Spleen (tissue), 11 donors: Measurements from ENCODE around the gene KIFBP. TPM values are rescaled to one million over a fixed set of nuclear protein-coding genes. Genes with fewer than 3 reads are reported as not detected.

Experiments
- DNase-seq: peaks from one replicate; pipeline ENCODE4 v3.0.0-alpha.2; 2020
- H3K27ac ChIP-seq, 8 donors: fragments of 200-600 bp; sonication (generic) in 7 of 8; 1 replicate in 4 of 8; 2 replicates in 4 of 8; pipeline versions ENCODE4 v1.5.0 to v1.8.0; 2016 to 2021; ENCODE audit warnings: inconsistent platforms in 4 of 8, mild to moderate bottlenecking in 4 of 8, moderate library complexity in 1 of 8
- H3K27me3 ChIP-seq, 7 donors: fragments of 200-600 bp; sonication (generic) in 6 of 7; replicated peaks in 1 of 7; 1 replicate in 4 of 7; 2 replicates in 3 of 7; pipeline versions ENCODE4 v1.5.0 to v1.8.0; 2016 to 2021; ENCODE audit warnings: inconsistent platforms in 3 of 7, mild to moderate bottlenecking in 1 of 7
- H3K36me3 ChIP-seq, 6 donors: fragments of 200-600 bp; sonication (generic) in 5 of 6; 1 replicate in 4 of 6; 2 replicates in 2 of 6; pipeline versions ENCODE4 v1.5.0 to v1.8.0; 2016 to 2021; ENCODE audit warnings: inconsistent platforms in 2 of 6
- H3K4me1 ChIP-seq, 6 donors: fragments of 200-600 bp; sonication (generic) in 5 of 6; 1 replicate in 3 of 6; 2 replicates in 3 of 6; pipeline versions ENCODE4 v1.5.0 to v1.8.0; 2016 to 2021; ENCODE audit warnings: inconsistent platforms in 3 of 6
- H3K4me3 ChIP-seq, 8 donors: fragments of 200-600 bp; sonication (generic) in 7 of 8; 1 replicate in 4 of 8; 2 replicates in 4 of 8; pipeline versions ENCODE4 v1.5.0 to v1.8.0; 2016 to 2021; ENCODE audit warnings: inconsistent platforms in 4 of 8, mild to moderate bottlenecking in 4 of 8, moderate library complexity in 2 of 8
- H3K9me3 ChIP-seq, 8 donors: fragments of 200-600 bp; sonication (generic) in 7 of 8; 1 replicate in 4 of 8; 2 replicates in 4 of 8; pipeline versions ENCODE4 v1.5.0 to v1.8.0; 2016 to 2021; ENCODE audit warnings: inconsistent platforms in 4 of 8
- POLR2A ChIP-seq, 3 donors: fragments of 450-650 bp; IDR thresholded peaks; one replicate each; pipeline ENCODE4 v1.5.1; 2017; ENCODE audit warnings: antibody characterized with exemption in 3 of 3, mild to moderate bottlenecking in 1 of 3
- POLR2AphosphoS5 ChIP-seq, 3 donors: sonication (generic); formaldehyde crosslinking; IDR thresholded peaks; one replicate each; pipeline ENCODE4 v1.5.1; 2017; ENCODE audit warnings: antibody characterized with exemption in 3 of 3
- WGBS, 5 donors: extraction: QIAGEN DNeasy Blood & Tissue Kit in 3 of 5; methylation state at CpG; one replicate each; pipeline versions ENCODE4 v1.1.5 to v1.1.7; 2013 to 2018; 5-methylcytosine and 5-hydroxymethylcytosine counted together
- intact Hi-C: fragments of 100-400 bp; cut with DNase I; formaldehyde crosslinking; loops from one replicate; pipeline ENCODE4 v1.15.0; 2023; ENCODE audit warnings: low total_unique reads
- polyA plus RNA-seq, 3 donors: library from polyadenylated mRNA; stranded (reverse); fragments of 200-250 nt; gene quantifications; one replicate each; pipeline ENCODE4 v1.2.1, GENCODE V29; 2013
- total RNA-seq, 7 donors: library from RNA; depleted of rRNA in 3 of 7; stranded (reverse); fragments of >200 nt in 3 of 7; fragmentation: NEBNext Ultra II Directional in 4 of 7; extraction: Animal tissue kit (Norgen Biotek cat#: 25700) in 4 of 7; gene quantifications; one replicate each; pipeline versions ENCODE4 v1.1.0 to v1.2.1, GENCODE V29; 2016 to 2021
- TF ChIP-seq, protein P1 (sequence below), 11 experiments: fragments of 200-600 bp in 7 of 11; fragments of 450-650 bp in 4 of 11; sonication (generic) in 4 of 11; IDR thresholded peaks in 8 of 11; conservative IDR thresholded peaks in 3 of 11; 1 replicate in 7 of 11; 2 replicates in 4 of 11; pipeline versions ENCODE4 v1.4.0 to v1.8.0; 2016 to 2021; ENCODE audit warnings: antibody characterized with exemption in 11 of 11, inconsistent platforms in 4 of 11, mild to moderate bottlenecking in 1 of 11
- donor health status: healthy with polysubstance abuse.
- donor health status: DM: no; HTN: no; CAD: no; lungs with moderate emphysema.
- donor health status: DM: no; HTN: no; CAD: no.
- donor health status: Bipolar disorder and iron deficiency.
- donor health status: healthy.
- donor health status: DM: no; HTN: no; CAD: no.
- donor health status: DM: yes; HTN: yes; CAD: no.

The KIFBP gene
- total and polyA plus RNA-seq, 10 donors = 7.3 to 20.1 (median 15.7) TPM

- no peak for DNase-seq
- TF ChIP-seq, protein P1, sequence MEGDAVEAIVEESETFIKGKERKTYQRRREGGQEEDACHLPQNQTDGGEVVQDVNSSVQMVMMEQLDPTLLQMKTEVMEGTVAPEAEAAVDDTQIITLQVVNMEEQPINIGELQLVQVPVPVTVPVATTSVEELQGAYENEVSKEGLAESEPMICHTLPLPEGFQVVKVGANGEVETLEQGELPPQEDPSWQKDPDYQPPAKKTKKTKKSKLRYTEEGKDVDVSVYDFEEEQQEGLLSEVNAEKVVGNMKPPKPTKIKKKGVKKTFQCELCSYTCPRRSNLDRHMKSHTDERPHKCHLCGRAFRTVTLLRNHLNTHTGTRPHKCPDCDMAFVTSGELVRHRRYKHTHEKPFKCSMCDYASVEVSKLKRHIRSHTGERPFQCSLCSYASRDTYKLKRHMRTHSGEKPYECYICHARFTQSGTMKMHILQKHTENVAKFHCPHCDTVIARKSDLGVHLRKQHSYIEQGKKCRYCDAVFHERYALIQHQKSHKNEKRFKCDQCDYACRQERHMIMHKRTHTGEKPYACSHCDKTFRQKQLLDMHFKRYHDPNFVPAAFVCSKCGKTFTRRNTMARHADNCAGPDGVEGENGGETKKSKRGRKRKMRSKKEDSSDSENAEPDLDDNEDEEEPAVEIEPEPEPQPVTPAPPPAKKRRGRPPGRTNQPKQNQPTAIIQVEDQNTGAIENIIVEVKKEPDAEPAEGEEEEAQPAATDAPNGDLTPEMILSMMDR (IDR thresholded peaks at IDR 0.05 in 8 of 11, conservative IDR thresholded peaks at IDR 0.05 in 3 of 11) = no peak
- TF ChIP-seq POLR2A (IDR thresholded peaks at IDR 0.05) (no peak), POLR2AphosphoS5 (IDR thresholded peaks at IDR 0.05) (no peak)
- intact Hi-C loops = no loop called here
- H3K36me3 ChIP-seq = no peaks in the 10 kb centered on the region
- no peaks in the 10 kb centered on the region for H3K9me3 ChIP-seq
- peak overlapping the region in 1 of 8 donors; percentile 41 for H3K4me3 ChIP-seq
- H3K27ac ChIP-seq = peak overlapping the region; percentile 22 to 99 (median 76)
- H3K27me3 ChIP-seq = no peaks in the 10 kb centered on the region
- WGBS, 5 donors = 26 to 51% (median 36%) methylated on average over 8 of the region's 8 CpGs
- peaks cover 13 to 58% (median 45%) of the 10 kb centered on the region in 6 donors for H3K4me1 ChIP-seq
Observed at GRCh38 chr10:69065406-69066361, 77.1 kb downstream of the KIFBP start.

Other genes starting within 250 kb of the KIFBP start
- 1 to 10 TPM in 1 of 7 donors, under 1 TPM in 5, not detected in 1; 0.11 to 2.2 (median 0.80) TPM for gene STOX1, start 161.3 kb upstream of the KIFBP start, total RNA-seq
- under 1 TPM; 0.26 to 0.29 (median 0.28) TPM for gene STOX1, start 161.3 kb upstream of the KIFBP start, polyA plus RNA-seq
- 10 to 100 TPM; 23.7 to 33.6 (median 29.6) TPM for gene DDX50, start 87.5 kb upstream of the KIFBP start, total RNA-seq
- gene DDX50, start 87.5 kb upstream of the KIFBP start, polyA plus RNA-seq = 10 to 100 TPM; 19.2 to 28.8 (median 22.4) TPM
- gene DDX21, start 32.6 kb upstream of the KIFBP start, total RNA-seq = 10 to 100 TPM; 37.6 to 70.0 (median 56.6) TPM
- 10 to 100 TPM; 15.7 to 23.8 (median 22.1) TPM for gene DDX21, start 32.6 kb upstream of the KIFBP start, polyA plus RNA-seq
- gene SRGN, start 99.3 kb downstream of the KIFBP start, total RNA-seq = 1,000 to 10,000 TPM in 1 of 7 donors, 100 to 1,000 TPM in 6; 402 to 1,009 (median 539) TPM
- gene SRGN, start 99.3 kb downstream of the KIFBP start, polyA plus RNA-seq = 100 to 1,000 TPM; 123 to 239 (median 183) TPM
- 10 to 100 TPM; 25.1 to 53.0 (median 40.6) TPM for gene VPS26A, start 135.4 kb downstream of the KIFBP start, total RNA-seq
- gene VPS26A, start 135.4 kb downstream of the KIFBP start, polyA plus RNA-seq = 10 to 100 TPM; 17.8 to 28.6 (median 21.3) TPM
- 10 to 100 TPM; 24.2 to 40.5 (median 31.1) TPM for gene SUPV3L1, start 191.4 kb downstream of the KIFBP start, total RNA-seq
- gene SUPV3L1, start 191.4 kb downstream of the KIFBP start, polyA plus RNA-seq = 10 to 100 TPM; 47.5 to 95.6 (median 62.8) TPM
- gene HKDC1, start 231.5 kb downstream of the KIFBP start, total RNA-seq = 1 to 10 TPM in 2 of 7 donors, under 1 TPM in 4, not detected in 1; 0.43 to 3.0 (median 0.79) TPM
- 1 to 10 TPM in 1 of 3 donors, under 1 TPM in 2; 0.26 to 1.1 (median 0.46) TPM for gene HKDC1, start 231.5 kb downstream of the KIFBP start, polyA plus RNA-seq